Liver (tissue), 3 donors: ENCODE data around the gene MEIOC.

Experiments used
- SP1 ChIP-seq: IDR thresholded peaks from 2 replicates; pipeline ENCODE4 v1.6.1; 2018; ENCODE audit warnings: antibody characterized with exemption, mild to moderate bottlenecking
- TF ChIP-seq, protein P1 (sequence below): fragments of 150-350 bp; IDR thresholded peaks from 2 replicates; pipeline ENCODE4 v1.5.1; 2017; ENCODE audit warnings: improper control_type of control experiment, low read depth, low read length; ENCODE audit not compliant: missing input control
- donor health status: healthy.
- donor health status: healthy.

DNA sequence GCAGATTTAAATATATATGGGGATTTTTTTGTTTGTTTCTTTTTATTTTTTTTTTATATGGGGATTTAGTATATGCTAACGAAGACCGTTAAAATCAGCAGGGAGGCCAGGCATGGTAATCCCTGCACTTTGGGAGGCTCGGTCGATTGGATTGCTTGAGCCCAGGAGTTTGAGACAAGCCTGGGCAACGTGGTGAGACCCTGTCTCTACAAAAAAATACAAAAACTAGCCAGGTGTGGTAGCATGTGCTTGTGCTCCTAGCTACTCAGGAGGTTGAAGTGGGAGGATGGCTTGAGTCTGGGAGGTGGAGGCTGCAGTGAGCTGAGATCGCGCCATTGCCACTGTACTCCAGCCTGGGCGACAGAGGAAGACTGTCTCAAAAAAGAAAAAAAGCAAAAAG lies 22.3 kb upstream of the MEIOC start:
- TF ChIP-seq, protein P1, sequence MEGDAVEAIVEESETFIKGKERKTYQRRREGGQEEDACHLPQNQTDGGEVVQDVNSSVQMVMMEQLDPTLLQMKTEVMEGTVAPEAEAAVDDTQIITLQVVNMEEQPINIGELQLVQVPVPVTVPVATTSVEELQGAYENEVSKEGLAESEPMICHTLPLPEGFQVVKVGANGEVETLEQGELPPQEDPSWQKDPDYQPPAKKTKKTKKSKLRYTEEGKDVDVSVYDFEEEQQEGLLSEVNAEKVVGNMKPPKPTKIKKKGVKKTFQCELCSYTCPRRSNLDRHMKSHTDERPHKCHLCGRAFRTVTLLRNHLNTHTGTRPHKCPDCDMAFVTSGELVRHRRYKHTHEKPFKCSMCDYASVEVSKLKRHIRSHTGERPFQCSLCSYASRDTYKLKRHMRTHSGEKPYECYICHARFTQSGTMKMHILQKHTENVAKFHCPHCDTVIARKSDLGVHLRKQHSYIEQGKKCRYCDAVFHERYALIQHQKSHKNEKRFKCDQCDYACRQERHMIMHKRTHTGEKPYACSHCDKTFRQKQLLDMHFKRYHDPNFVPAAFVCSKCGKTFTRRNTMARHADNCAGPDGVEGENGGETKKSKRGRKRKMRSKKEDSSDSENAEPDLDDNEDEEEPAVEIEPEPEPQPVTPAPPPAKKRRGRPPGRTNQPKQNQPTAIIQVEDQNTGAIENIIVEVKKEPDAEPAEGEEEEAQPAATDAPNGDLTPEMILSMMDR: no peak
- TF ChIP-seq SP1: no peak
